Activated naive CD4-positive, alpha-beta T cell treated with Interleukin-2 at 50 U/mL for 16 hours (primary cell): ENCODE measurements around the gene PLXNB1.
A peak's percentile ranks its signal among the peaks of the same experiment; 100 is the strongest.

Experiments
- DNase-seq: peaks from one replicate; pipeline ENCODE4 v3.0.0-alpha.2; 2020

The PLXNB1 gene

DNA sequence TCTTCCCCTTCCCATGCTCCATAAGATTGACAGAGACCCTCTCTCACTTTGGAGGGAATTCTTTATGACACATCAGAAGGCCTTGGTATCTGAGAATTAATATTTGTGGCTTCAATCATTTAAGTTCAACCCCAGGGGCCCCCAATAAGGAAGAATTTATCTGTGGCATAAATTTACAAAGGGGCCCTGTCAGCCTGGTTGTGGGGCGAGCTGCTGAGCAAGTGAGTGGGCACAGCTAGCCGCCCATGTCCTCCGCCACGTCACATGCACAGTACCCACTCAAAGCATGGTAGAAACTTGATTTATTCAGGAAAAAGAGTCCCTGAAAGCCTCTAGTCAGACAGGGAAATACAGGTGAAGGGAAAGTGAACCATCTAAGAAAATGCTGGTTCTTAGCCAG, 13.3 kb downstream of the PLXNB1 start:
- no peak for DNase-seq

DNA sequence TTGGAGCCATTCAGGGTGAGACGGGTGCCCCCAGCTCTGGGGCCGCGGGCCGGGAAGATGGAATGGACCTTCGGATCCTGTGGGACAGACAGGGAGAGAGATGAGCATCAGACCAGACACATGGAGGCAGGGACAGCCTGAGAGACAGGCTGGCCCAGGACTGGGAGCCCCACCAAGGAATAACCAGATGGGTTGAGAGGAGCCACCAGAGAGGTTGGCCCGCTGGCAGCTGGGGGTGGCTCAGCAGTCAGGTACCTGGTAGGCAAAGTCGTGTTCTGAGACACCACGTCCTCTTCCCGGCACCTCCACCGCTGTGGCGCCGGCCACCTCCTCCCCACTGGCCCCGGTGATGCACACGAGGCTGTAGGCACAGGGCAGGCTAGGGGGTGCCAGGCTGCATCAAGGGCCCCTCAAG, 13.8 kb downstream of the PLXNB1 start:
- no peak for DNase-seq

DNA sequence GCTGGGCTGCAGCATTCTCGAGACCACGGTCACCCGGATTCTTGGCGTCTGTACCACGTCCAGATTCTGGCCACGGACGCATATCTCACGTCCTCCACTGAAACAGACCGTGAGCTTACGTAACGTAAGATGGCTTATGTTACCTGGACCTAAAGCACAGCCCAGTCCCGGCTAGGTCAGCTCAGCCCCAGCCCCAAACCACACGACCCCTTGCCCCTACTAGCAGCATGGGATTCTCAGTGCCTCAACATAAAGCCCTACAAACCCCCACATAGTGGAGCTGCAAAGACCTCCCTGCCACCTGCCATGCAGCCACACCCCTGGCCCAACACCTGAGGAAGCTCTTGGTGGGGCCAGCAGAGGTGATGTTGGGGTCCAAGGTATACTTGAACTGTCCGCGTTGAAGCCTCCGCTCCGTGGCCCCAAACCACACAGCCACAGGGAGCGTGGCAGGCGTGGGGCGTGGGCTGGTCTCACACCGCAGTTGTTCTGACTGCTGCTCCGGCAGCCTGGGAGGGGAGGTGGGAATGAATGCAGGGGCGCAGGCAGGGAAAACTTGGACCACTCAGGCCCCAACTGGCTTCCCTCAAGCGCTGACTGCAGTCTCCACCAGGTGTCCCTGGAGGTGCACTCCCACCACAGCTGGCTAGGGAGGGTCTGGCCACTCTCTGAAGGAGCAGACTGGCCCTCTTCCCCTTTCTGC, 14.5 kb downstream of the PLXNB1 start:
- no peak for DNase-seq

DNA sequence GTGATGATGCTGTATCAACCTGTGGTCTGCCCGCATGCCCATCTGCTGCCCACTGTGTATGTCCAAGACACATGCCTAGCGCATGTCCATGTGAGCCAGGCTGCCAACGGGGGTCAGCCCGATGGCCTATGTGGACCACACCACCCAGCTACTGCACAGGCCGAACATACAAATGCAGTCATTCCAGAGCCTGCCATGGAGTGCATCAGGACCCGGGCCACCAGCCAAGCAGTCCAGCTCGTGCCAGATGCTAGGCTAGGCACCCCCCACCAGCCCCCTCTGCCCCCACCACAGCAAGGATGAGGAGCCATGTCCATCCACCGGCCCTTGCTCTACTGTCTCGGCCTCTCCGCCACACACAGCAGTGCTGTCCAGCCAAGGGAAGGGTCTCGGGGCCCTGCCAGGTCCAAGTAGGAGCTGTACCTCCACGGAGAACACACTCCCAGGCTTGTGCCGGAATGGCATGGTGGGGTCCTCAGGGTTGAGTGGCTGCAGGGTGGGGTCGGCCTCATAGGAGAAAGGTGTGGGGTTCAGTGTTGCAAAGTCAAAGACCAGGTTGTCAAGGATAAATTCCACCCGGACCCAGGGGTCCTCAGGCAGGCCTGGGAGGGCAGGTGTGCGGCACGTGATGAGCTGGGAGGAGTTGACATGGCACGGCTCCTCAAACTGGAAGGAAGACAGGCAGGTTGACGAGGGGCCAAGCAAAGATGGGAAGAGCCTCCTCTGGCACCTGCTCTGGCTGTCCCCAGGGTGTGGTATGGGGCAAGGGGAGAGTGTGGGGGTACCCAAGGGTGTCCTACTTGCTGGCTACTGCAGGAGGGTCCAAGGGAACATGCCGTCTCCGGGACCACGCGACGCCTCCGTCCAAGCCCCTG, 15.3 kb downstream of the PLXNB1 start:
- no peak for DNase-seq

DNA sequence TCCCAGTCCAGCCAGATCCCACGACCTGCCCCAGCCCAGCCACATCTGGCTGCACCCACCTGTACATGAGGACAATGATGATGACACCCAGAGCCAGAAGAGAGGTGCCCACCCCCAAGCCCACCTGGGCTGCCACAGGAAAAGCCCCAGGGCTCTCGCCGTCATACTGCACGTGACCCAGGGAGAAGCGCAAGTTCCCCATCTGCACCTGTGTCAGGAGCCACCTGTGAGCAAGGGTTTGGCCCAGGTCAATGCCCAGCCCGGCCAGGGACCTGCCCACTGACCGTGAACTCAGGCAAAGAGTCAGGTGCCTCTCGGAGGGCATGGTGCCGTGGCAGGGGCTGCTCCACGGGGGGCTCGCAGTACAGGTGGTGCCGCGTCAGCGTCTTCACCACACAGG, 16.3 kb downstream of the PLXNB1 start:
- DNase-seq: no peak

DNA sequence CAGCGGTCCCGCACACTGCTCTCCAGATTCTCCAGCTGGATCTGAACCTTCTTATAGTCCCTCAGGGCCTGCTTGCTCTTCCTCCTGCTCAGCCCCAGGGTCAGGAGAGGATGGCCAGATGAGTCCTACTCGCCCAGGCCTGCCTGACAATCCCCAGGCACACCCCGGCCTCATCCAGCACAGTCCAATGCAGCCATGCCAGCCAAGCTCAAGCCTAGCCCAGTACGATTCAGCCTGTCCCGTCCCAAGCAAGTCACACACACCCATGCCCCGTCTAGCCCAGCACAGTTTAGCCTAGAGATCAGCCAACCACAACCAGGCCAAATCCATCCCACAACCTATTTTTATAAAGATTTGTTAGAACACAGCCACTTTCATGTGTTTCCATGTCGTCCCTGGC, 16.8 kb downstream of the PLXNB1 start:
- no peak for DNase-seq

DNA sequence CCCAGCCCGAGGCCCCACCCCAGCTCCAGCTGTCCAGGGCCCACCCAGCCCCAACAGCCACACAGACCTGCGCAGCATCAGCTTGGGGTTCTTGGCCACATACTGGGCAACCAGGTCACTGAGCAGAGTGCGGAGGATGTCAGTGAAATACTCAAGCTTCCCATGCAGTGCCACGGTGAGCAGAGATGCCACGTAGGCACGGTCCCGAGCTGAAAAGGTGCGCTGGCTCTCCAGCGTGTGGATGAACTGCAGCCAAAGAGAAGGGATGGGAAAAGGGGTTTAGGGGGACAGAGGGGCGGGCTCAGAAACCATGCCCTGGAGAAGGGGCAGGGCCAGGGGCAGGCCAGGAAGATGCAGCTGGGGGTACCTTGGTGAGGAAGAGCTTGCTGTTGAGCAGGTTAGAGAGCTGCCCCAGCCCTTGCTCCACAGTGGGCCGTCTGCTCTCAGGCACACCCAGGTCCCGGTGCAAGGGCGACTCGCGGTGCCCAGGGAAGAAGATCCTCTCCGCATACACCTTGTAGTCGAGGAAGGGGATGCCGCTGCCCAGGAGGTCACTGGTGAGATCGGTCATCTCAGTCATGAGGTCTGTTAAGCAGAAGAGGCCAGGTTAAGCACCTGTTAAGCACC, 17.4 kb downstream of the PLXNB1 start:
- DNase-seq: no peak

DNA sequence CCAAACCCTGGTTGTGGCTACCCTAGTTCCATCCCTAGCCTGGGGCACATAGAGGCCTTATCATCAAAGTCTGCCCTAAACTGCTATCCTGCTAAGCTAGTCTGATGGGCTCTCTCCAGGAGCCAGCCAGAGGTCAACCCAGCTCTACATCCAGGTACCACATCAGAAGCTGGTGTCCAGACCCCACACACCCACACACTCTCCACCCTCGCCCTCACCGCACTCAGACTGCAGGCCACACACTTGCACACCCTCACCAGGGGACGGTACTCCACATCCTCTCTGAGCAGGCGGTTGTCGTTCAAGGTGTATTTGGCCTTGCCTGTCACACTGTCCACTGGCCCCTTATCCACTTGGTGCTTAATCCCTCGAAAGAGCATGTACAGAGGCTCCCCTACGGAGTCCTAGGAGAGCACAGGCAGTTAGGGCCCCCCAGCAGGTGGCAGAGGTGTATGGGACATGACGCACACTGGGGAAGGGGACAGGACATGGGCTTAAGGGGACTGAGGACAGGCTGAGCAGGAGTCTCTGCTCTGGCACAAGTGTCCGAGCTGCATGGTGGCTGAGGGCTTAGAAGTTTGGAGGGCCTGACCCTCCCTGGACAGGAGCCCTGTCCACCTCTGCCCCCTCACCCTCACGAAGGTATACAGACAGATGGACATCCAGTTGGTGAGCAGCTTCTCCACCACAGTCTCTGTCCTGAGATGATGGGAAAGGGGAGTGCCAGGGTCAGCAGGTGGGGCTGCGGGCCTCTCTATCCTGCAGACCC, 18.1 kb downstream of the PLXNB1 start:
- no peak for DNase-seq

DNA sequence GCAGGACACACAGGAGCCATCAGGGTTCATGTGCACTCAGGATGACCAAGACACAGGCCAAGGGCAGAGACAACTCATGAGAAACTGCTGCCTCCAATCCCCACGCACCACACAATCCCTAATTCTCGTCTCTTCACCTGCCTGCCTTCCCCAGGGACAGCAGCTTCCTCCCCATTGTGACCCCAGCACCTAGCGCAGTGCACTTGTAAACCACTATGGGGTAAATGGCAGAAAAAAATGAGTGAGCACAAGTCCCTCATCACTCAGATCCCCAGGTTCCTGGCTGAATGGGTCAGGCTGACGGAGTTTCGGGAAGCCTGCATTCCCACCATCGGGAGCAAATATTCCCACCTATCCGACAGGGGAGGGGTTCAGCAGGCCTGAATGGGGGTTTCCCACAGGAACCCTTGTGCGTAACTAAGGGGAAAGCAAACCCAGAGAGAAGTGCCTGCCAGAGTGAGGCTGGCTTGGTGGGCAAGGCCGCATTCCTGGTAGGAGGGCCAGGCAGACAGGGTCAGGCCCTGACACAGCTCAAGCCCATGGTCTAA, 18.8 kb downstream of the PLXNB1 start:
- no peak for DNase-seq

DNA sequence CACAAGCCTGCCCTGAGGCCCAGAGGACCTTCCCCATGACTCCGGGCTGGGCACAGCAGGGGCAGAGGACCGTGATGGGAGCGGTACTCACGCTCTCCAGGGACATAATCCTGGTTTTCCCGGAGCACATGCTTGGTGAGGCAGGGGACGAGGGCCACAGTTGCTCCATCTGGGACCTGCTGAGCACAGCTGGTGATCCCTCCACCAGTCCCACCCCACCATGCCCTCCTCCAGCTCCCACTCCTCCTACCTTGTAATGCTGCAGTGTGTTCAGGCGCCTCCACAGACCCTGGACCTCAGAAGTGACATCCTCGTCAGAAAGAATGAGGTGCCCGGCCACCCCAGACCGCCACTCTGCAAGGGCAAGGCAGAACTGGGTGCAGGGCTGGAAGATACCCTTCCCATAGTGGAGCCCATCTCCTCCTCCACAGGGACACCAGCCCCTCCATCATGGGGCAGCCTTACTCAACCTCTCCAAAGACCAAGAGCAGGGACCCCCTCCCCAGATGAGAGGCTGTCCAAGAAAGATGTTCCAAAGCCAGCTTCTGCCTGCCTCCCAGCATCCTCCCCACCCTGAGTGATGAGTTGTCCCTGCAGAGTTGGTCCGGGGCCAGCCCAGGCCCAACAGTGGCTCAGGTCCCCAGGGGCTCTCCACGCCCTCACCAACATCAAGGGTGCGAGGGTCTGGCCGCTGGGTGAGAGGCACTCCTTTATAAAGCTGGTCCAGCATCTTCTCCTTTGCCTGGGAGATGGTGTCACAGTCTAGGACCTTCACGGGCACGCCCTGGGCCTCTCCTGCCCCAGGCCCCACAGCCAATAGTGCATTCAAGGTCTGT, 19.5 kb downstream of the PLXNB1 start:
- DNase-seq: no peak

DNA sequence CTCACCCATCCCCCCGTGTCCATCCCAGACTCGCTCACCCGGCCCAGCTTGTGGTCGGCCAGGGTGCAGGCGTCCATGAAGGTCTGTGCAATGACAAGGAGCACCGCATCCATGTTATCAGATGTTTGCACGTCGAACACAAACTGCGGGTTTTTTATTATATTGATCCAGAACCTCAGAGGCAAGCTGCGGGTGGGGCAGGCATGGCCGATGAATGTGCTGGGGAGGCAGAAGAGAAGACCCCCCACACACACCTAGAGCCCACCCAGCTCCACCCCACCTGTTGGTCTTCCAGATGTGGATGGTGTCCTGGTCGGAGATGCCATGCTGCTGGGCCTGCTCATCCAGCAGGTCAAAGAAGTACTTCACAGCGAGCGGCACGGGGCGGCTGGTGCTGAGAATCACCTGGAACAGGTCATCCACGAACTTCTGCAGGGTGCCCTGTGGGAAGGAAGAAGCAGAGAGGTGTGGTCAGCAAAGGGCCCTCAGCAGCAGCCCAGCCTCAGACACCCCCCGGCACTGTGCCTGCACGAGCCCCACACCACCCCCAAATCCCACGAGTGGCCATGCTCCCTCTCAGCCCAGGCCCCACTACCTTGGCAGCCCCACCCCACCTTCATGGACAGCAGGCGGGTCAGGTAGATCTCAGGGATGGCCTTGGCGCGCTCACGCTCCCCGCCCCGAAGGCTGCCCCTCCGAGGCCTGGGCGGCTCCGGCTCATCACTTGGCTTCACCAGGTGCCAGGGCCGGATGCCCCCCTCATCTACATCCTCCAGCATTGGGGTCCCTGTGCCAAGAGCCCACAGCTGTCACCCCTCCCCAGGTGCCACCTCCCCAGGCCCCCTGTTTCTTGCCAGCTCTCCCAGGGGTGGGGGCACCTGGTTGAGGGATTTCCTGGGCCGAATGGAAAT, 20.3 kb downstream of the PLXNB1 start:
- DNase-seq: no peak

DNA sequence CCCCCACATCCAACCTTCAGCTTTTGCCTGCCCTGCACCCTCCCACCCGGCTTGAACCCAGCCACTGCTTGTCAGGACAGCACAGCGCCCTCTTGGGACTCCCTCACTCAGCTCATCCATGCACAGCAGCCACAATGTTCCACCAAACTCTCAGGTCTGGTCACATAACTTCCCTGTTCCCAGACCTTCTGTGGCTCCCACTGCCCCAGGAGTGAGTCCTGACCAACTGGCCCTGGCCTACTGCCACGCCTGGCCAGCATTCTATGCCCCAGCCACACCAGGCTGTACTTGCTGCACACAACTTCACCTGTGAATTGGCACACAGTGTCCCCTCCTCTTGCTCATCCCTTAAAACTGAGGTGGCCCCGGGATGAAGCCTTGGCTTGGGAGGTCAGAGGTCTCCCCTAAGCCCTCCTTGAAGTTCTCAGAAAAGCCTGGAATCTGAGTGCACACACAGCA, 21.0 kb downstream of the PLXNB1 start:
- DNase-seq: peak; percentile 1

DNA sequence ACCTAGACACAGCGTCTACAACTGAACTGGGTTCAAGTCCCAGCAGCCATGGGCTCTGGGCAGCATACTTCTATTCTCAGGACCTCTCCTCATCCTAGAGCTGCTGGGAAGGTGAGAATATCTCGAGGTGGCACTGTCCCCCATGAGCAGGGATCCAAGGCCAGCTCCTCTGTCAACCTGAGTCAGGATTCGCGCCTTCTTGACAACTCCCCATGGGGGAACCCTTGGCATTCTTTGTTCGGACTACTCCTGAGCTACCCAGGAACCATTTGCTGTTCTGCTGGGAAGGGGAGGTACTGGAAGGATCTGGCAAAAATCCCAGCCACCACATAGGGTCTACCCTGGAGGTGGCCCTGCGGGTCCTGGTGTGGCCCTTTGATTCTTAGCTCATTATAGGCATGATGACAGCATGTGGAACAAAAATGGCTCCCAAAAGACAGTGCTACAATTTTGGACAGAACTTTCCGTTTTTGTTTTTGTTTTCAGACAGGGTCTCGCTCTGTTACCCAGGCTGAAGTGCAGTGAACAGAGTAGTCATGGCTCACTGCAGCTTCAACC, 22.3 kb downstream of the PLXNB1 start:
- DNase-seq: no peak

DNA sequence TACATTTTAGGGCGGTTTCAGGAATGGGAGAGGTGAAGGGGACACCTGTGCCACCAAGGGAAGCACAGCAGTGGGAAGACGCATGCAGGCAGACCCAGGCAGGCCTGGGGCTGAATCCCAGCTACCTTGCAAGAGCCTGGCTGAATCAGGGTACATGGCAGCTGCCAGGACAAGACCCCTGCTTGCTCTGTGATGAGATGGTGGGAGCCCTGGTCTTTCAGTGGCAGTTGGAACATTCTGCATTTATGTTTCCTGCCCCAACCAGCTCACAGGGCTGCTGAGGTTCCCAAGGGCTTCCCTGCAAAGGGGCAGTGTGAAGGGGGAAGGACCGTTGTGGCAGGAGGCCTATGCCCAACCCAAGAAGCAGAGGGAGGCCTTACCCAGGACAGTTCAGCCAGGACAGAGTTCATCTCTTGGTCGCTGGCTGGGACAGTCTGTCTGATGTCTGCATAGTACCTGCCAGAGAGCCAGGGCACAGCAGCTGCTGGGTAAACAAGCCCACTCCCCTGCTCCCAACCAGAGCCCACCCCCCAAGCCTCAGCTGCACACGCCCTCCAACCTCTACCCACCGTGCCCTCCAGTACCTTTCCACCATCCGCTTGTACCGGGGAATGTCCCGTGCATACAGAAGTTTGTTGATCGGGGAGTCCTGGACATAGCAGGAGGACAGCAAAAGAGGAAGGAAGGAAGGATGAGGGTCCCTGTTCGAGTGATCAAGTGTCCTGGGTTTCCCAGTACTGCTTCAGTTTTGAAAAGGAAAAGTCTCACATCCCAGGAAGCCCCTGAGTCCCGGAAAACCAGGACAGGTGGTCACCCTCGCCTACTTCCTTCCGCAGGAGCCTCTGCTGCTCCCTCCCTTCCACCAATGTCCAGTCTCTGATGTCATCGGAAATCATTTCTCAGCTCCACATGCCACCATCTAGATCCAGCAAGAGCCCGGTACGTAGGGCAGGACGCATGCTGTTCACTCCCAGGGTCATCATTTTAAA, 23.1 kb downstream of the PLXNB1 start:
- DNase-seq: no peak

DNA sequence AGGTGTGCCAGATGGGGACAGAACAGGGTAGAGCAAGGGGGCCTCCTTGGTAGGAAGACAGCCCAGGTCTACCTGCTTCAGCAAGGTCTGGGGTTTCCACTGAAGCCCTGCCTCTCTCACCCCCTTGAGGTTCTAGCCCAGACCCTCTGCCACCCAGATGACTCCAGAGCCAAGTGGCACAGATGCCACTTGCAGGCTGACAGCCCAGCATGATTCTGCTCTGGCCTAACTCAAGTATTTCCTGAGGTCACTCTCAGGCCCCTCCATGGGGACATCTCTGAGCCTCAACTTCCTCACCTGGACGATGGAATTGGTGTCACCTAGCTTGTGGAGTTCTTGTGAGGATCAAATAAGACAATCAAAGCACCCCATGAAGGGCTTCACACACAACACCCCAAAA, 23.9 kb downstream of the PLXNB1 start:
- DNase-seq: peak; percentile 1

DNA sequence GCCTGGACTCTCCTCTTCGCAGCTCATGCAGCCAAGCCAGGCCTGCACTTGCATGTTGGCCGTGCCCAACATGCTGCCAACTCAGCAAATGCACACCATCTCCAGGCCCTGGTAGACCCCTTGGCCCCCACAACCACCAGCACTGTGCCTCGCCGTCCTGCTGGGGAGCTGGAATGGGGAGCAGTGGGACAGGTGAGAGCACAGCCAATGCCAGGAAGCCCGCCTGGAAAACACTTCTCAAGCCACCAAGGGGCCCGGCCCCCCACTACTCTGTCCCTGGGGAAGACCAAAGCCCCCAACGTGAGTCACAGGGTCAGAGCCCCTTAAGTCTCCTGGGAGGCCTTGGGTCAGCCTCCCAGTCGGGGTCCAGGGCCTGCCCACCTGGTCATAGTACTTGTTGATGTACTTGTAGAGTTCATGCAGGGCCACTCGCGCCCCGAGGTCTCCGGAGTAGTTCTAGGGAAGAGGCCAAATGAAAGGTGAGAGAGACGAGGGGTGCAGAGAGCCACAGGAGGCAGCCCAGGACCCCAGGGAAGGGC, 24.5 kb downstream of the PLXNB1 start:
- DNase-seq: peak; percentile 1

DNA sequence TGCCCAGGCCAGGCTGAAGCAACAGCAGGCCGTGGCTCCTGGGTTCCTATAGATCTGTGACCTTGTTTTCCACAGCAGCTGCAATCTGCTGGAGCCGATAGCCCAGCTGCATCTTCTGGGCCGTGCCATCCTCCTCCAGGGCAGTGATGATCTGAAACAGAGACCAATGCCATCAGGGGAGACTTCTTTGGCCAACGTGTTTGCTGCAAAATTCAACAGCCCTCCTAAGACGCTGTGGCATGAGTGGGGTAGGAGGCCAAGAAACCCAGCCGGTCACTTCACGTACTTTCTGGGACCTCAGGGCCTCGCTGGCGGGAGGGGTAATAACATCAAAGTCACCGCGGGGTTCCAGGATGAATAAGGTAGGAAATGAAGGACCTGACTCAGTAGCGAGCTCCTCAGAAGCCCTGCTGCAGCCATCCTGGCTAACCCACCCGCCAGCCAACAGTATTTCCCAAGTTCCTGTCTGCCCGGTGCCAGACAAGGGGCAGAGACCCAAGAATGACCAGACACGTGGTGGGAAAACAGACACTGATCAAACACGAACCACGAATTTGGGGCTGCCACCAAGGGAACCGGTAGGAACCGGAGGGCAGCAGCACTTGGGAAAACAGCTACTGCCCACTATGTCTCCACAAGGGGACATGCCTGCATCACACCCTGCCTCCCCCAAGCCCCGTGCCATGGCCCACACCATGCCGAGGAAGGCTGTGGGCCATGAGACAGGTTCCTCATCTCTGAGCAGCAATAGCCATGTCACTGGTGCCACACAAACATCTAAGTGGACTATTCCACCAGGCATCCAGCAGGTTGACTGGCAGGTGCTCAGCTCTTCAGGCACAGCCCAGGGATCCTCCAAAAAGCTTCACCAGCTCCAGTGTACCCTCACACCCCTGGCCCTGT, 25.2 kb downstream of the PLXNB1 start:
- peak; percentile 0 for DNase-seq
